H54 (cell line): ENCODE results near the gene OLFML1.

Experiments used
- DNase-seq: peaks from one replicate; pipeline ENCODE4 v3.0.0; 2011; ENCODE audit warnings: low spot score, mixed read lengths; ENCODE audit not compliant: insufficient read length
- FAIRE-seq: peaks from 3 replicates; lab custom pipeline; 2011; peaks lifted over from hg19 to GRCh38; lab: Jason Lieb, UNC
- POLR2A ChIP-seq: IDR thresholded peaks from 2 replicates; pipeline ENCODE4 v1.6.1; 2011; ENCODE audit warnings: low read depth, mild to moderate bottlenecking, low read length

Gene OLFML1

GRCh38 chr11:7489376-7489775 is 4.1 kb downstream of the OLFML1 start:
- TF ChIP-seq POLR2A, result no peak
- FAIRE-seq, result no peak
- no peak for DNase-seq

GRCh38 chr11:7490054-7490453 is 4.7 kb downstream of the OLFML1 start:
- FAIRE-seq (no peak), DNase-seq (peak; percentile 42)
- no peak for TF ChIP-seq POLR2A

DNA sequence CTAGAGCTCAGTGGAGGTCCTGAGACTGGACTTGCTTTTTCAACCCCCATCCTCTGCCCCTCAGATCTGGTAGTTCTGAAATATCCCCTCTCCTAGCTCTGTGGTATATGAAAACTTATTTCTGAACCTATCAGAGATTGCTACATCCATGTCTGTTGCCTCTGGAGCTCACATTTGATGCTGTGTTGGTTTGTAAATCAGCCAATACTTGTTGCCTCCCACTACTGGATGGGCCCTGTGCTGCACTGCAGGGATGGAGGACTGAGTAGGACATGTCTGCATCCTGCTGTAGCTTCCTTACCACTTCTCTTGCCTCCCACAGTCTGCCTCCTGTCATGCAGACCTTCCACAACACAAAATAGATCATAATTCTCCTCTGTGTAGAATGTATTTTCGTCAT is 5.2 kb downstream of the OLFML1 start:
- DNase-seq, result no peak
- no peak for TF ChIP-seq POLR2A
- FAIRE-seq, result no peak

- no peak for TF ChIP-seq POLR2A
- DNase-seq (no peak), FAIRE-seq (no peak)
Observed at GRCh38 chr11:7492253-7492652, 6.9 kb downstream of the OLFML1 start.

GRCh38 chr11:7493670-7494069 is 8.4 kb downstream of the OLFML1 start:
- FAIRE-seq (no peak), DNase-seq (no peak)
- no peak for TF ChIP-seq POLR2A

GRCh38 chr11:7494086-7494745 is 8.9 kb downstream of the OLFML1 start:
- no peak for DNase-seq
- no peak for FAIRE-seq
- TF ChIP-seq POLR2A, result no peak

GRCh38 chr11:7495882-7496551 is 10.7 kb downstream of the OLFML1 start:
- FAIRE-seq, result no peak

GRCh38 chr11:7498193-7498592 is 12.9 kb downstream of the OLFML1 start:
- TF ChIP-seq POLR2A, result no peak
- no peak for DNase-seq
- no peak for FAIRE-seq

More at GRCh38 chr11:7495882-7496551, 10.7 kb downstream of the OLFML1 start:
- TF ChIP-seq POLR2A, result no peak
- no peak for DNase-seq

DNA sequence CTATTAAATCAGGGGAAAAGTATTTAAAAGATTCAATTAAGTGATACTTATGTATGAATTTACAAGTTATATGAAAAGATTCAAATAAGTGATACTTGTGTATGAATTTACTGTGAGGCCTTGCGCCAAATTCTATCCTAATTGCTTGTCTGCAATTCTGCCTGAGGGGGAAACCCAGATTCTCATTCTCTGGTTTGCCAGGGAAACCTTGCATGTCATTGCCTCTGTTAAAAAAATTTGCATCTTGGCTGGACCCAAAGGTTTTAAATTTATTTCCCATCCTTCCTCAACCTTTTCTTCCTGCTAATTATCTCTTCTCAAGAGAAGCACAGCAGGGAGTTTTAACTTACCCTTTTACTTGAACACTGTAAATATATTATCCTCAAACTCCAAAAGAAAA is 13.8 kb downstream of the OLFML1 start:
- TF ChIP-seq POLR2A, result no peak
- DNase-seq (no peak), FAIRE-seq (no peak)

- FAIRE-seq (no peak), DNase-seq (no peak)
- TF ChIP-seq POLR2A, result no peak
Observed at GRCh38 chr11:7500251-7500650, 14.9 kb downstream of the OLFML1 start.

- FAIRE-seq, result no peak
- no peak for TF ChIP-seq POLR2A
- DNase-seq, result no peak
Observed at GRCh38 chr11:7501251-7501650, 15.9 kb downstream of the OLFML1 start.

- no peak for DNase-seq
- TF ChIP-seq POLR2A, result no peak
- no peak for FAIRE-seq
Observed at GRCh38 chr11:7501894-7502293, 16.6 kb downstream of the OLFML1 start.

DNA sequence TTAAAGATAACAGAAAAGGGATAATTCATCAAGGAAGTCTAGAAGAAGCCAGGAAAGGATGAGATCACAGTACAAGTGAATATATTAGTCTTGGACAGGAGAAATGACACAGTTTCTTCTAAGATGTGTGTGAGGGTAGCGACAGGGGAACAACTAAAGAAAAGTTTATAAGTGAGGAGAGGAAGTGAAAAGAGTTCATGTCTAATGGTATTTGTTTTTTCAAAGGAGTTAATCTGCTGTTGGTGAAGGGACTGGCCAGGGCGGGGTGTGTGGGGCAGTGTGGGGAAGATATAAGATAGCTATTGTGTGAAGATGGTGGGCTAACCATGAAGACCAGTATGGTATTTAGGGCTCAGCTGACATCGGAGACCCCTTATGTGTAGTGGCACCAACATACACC is 20.9 kb downstream of the OLFML1 start:
- TF ChIP-seq POLR2A, result no peak
- FAIRE-seq, result no peak
- no peak for DNase-seq

DNA sequence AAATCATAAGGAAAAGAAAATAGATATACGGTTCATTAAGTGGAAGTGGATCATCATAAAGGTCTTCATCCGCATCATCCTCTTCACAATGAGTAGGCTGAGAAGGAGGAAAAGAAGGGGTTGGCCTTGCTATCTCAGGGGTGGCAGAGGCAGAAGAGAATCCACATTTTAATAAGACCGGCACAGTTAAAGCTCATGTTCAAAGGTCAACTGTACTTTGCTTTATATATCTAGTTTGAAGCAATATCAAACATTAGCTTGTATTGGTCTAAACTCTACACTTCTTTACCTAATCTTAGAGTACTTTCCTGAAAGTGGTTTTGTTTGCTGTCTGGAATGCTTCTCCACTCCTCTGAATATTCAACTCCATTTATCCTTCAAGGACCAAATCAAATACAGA is 22.8 kb downstream of the OLFML1 start:
- no peak for FAIRE-seq
- TF ChIP-seq POLR2A, result no peak
- DNase-seq, result no peak

DNA sequence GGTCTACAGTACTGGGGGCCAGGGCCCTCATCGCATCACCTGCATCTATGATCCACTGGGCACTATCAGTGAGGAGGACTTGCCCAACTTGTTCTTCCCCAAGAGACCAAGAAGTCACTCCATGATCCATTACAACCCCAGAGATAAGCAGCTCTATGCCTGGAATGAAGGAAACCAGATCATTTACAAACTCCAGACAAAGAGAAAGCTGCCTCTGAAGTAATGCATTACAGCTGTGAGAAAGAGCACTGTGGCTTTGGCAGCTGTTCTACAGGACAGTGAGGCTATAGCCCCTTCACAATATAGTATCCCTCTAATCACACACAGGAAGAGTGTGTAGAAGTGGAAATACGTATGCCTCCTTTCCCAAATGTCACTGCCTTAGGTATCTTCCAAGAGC is 24.7 kb downstream of the OLFML1 start:
- DNase-seq, result no peak
- no peak for TF ChIP-seq POLR2A
- FAIRE-seq, result no peak
